Measurements from ENCODE around the gene VSIG1.

Gene VSIG1

GRCh38 chrX:108044554-108045256, at the start of gene VSIG1:
Gene VSIG1, plus strand, starts transcription at chrX:108045065. Its CDS starts 66 bp downstream, at chrX:108045131.
- Histone ChIP-seq H3K4me2 (ENCODE audit: low read depth, low read length) (no peak within 1 kb of the TSS), H3K9me3 (replicated peaks; ENCODE audit: insufficient read depth, low read length) (no peaks in the 10 kb centered on the region), H4K20me1 (ENCODE audit: insufficient read depth, low read length) (no peaks in the 10 kb centered on the region), H3K79me2 (ENCODE audit: low read length) (no peaks in the 10 kb centered on the region), H3K27ac (ENCODE audit: low read length) (no peak within 1 kb of the TSS), H3K36me3 (replicated peaks; ENCODE audit: insufficient read depth, low read length) (no peaks in the 10 kb centered on the region), H3K9me2 (replicated peaks; ENCODE audit: insufficient read depth, low read length) (no peaks in the 10 kb centered on the region), H3K4me1 (ENCODE audit: low read length) (no peaks in the 10 kb centered on the region), H3K4me3 (ENCODE audit: low read length) (no peak within 1 kb of the TSS), H3F3A (ENCODE audit: insufficient read depth, low read length) (no peaks in the 10 kb centered on the region), H2AFZ (ENCODE audit: low read length) (no peak within 1 kb of the TSS), H3K9ac (ENCODE audit: low read length) (no peak within 1 kb of the TSS), H3K27me3 (replicated peaks; ENCODE audit: insufficient read depth, low read length) (no peaks in the 10 kb centered on the region)
- TF ChIP-seq EZH2phosphoT487 (IDR thresholded peaks at IDR 0.05; ENCODE audit: low read length): no peak
- TF ChIP-seq, protein P1, sequence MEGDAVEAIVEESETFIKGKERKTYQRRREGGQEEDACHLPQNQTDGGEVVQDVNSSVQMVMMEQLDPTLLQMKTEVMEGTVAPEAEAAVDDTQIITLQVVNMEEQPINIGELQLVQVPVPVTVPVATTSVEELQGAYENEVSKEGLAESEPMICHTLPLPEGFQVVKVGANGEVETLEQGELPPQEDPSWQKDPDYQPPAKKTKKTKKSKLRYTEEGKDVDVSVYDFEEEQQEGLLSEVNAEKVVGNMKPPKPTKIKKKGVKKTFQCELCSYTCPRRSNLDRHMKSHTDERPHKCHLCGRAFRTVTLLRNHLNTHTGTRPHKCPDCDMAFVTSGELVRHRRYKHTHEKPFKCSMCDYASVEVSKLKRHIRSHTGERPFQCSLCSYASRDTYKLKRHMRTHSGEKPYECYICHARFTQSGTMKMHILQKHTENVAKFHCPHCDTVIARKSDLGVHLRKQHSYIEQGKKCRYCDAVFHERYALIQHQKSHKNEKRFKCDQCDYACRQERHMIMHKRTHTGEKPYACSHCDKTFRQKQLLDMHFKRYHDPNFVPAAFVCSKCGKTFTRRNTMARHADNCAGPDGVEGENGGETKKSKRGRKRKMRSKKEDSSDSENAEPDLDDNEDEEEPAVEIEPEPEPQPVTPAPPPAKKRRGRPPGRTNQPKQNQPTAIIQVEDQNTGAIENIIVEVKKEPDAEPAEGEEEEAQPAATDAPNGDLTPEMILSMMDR (IDR thresholded peaks at IDR 0.05; ENCODE audit: low read length): no peak
- no peak for TF ChIP-seq EZH2 (optimal IDR thresholded peaks at IDR 0.05; ENCODE audit: low read depth, low read length)
- DNase-seq: no peak

- H3F3A ChIP-seq (ENCODE audit: insufficient read depth, low read length): no peaks in the 10 kb centered on the region
- H4K20me1 ChIP-seq (ENCODE audit: insufficient read depth, low read length): no peaks in the 10 kb centered on the region
- TF ChIP-seq, protein P1 (IDR thresholded peaks at IDR 0.05; ENCODE audit: low read length): no peak
- TF ChIP-seq EZH2phosphoT487 (IDR thresholded peaks at IDR 0.05; ENCODE audit: low read length): no peak
- TF ChIP-seq EZH2 (optimal IDR thresholded peaks at IDR 0.05; ENCODE audit: low read depth, low read length): no peak
- no peak overlapping the region for H3K4me3 ChIP-seq (ENCODE audit: low read length)
- H3K4me2 ChIP-seq (ENCODE audit: low read depth, low read length): no peak overlapping the region
- no peak overlapping the region for H3K9ac ChIP-seq (ENCODE audit: low read length)
- no peak overlapping the region for H2AFZ ChIP-seq (ENCODE audit: low read length)
- no peaks in the 10 kb centered on the region for H3K27me3 ChIP-seq (replicated peaks; ENCODE audit: insufficient read depth, low read length)
- H3K79me2 ChIP-seq (ENCODE audit: low read length): no peaks in the 10 kb centered on the region
- H3K9me3 ChIP-seq (replicated peaks; ENCODE audit: insufficient read depth, low read length): no peaks in the 10 kb centered on the region
- H3K27ac ChIP-seq (ENCODE audit: low read length): no peak overlapping the region
- H3K36me3 ChIP-seq (replicated peaks; ENCODE audit: insufficient read depth, low read length): no peaks in the 10 kb centered on the region
- H3K9me2 ChIP-seq (replicated peaks; ENCODE audit: insufficient read depth, low read length): no peaks in the 10 kb centered on the region
- DNase-seq: no peak
- H3K4me1 ChIP-seq (ENCODE audit: low read length): no peaks in the 10 kb centered on the region
Measured at GRCh38 chrX:107996124-107996523, 48.7 kb upstream of the VSIG1 start.

DNA sequence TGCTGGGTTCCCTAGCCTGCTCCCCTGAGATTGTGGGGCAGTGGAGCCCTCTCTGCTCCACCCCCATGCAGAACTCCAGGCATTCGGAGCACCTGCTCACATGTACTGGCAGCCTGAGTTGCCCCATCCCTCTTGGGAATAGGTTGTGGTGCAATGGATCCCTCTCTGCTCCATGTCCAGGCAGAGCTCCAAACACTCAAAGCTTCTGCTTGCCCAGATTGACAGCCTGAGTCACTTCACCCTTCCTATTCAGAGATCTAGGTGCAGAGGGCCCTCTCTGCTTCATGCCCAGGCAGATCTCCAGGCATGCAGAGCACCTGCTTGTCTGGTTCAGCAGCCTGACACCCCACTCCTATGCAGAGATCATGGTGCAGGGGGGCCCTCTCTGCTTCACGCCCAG, 44.1 kb upstream of the VSIG1 start:
- Histone ChIP-seq H3K27ac (ENCODE audit: low read length) (no peak overlapping the region), H3K27me3 (replicated peaks; ENCODE audit: insufficient read depth, low read length) (no peaks in the 10 kb centered on the region), H3K36me3 (replicated peaks; ENCODE audit: insufficient read depth, low read length) (no peaks in the 10 kb centered on the region), H3K4me2 (ENCODE audit: low read depth, low read length) (no peak overlapping the region), H3K9me2 (replicated peaks; ENCODE audit: insufficient read depth, low read length) (no peaks in the 10 kb centered on the region), H3K9ac (ENCODE audit: low read length) (no peak overlapping the region), H4K20me1 (ENCODE audit: insufficient read depth, low read length) (no peaks in the 10 kb centered on the region), H3K4me3 (ENCODE audit: low read length) (no peak overlapping the region), H3K79me2 (ENCODE audit: low read length) (no peaks in the 10 kb centered on the region), H3K4me1 (ENCODE audit: low read length) (no peaks in the 10 kb centered on the region), H2AFZ (ENCODE audit: low read length) (no peak overlapping the region), H3K9me3 (replicated peaks; ENCODE audit: insufficient read depth, low read length) (no peaks in the 10 kb centered on the region), H3F3A (ENCODE audit: insufficient read depth, low read length) (no peaks in the 10 kb centered on the region)
- TF ChIP-seq EZH2 (optimal IDR thresholded peaks at IDR 0.05; ENCODE audit: low read depth, low read length): no peak
- no peak for TF ChIP-seq EZH2phosphoT487 (IDR thresholded peaks at IDR 0.05; ENCODE audit: low read length)
- TF ChIP-seq, protein P1 (IDR thresholded peaks at IDR 0.05; ENCODE audit: low read length): no peak
- no peak for DNase-seq
